ENCODE results near the gene RNF146.

The RNF146 gene

DNA sequence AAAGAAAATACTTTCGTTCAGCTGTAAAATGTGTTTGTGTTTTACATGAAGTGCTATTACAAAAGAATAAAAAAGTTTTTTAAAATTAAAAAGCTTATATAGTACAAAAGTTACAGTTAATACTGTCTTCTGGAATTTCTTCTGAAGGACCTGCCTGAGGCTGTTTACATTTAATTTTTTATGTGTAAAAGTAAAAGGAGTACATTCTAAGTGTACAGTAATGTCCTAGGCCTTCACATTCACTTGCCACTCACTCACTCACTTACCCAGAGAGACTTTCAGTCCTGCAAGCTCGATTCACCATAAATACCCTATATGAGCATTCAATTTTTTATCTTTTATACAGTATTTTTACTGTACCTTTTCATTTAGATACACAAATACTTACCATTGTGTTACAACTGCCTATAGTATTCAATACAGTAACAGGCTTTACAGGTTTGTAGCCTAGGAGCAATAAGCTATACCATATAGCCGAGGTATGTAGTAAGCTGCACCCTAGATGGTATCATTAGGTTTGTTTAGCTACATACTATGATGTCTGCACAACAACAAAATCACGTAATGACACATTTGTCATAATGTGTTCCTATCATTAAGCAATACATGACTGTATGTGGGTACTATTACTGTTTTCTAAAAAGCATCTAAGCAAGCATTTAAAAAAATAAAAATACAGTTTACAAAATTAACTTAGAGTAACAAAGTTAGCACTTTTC, 33.0 kb downstream of the RNF146 start:
- TF ChIP-seq, protein P1, sequence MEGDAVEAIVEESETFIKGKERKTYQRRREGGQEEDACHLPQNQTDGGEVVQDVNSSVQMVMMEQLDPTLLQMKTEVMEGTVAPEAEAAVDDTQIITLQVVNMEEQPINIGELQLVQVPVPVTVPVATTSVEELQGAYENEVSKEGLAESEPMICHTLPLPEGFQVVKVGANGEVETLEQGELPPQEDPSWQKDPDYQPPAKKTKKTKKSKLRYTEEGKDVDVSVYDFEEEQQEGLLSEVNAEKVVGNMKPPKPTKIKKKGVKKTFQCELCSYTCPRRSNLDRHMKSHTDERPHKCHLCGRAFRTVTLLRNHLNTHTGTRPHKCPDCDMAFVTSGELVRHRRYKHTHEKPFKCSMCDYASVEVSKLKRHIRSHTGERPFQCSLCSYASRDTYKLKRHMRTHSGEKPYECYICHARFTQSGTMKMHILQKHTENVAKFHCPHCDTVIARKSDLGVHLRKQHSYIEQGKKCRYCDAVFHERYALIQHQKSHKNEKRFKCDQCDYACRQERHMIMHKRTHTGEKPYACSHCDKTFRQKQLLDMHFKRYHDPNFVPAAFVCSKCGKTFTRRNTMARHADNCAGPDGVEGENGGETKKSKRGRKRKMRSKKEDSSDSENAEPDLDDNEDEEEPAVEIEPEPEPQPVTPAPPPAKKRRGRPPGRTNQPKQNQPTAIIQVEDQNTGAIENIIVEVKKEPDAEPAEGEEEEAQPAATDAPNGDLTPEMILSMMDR (IDR thresholded peaks at IDR 0.05) = no peak
- H3K27ac ChIP-seq = no peak overlapping the region
- H3K4me3 ChIP-seq = no peak overlapping the region
- DNase-seq (ENCODE audit: low spot score) = no peak

DNA sequence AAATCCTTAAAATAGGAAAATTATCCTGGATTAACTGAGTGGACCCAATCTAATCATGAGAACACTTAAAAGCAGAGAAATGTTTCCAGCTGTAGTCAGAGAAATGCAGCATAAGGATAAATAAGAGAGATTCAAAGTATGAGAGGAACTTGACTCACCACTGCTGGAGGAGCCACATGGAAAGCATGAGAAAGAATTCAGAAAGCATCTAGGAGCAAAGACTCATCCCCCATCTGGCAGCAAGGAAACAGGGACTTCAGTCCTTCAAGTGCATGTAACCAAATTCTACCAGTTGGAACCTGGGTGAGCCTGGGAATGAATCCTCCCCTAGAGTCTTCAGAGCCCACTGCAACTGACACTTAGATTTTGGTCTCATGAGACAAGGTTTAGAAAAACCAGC, 33.7 kb downstream of the RNF146 start:
- Histone ChIP-seq H3K27ac (no peak overlapping the region), H3K4me3 (no peak overlapping the region)
- DNase-seq (ENCODE audit: low spot score) = no peak
- TF ChIP-seq, protein P1 (IDR thresholded peaks at IDR 0.05) = no peak

DNA sequence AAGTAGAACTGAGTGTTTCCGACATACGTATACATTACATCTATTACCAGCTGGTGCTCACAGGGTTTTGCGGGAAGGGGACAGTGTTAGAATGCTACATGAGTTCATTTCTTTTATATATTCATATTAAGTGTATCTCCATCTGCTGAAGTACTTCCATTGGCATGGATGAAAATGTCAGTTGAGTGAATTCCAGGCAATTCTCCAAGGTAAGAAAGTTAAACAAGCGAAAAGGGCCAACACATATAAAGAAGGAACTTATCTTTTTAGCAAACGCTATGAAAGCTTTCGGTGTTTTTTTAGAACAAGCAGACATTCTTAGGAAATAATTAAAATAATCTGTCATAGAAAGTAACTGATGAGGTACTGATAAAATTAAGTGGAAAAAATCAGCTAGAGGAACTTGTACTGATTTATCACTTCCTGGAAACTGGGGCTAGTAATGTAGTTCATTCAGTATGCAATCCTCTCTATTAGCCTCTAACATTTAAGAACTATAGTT, 34.6 kb downstream of the RNF146 start:
- no peak for DNase-seq (ENCODE audit: low spot score)
- Histone ChIP-seq H3K4me3 (no peak overlapping the region), H3K27ac (no peak overlapping the region)
- TF ChIP-seq, protein P1 (IDR thresholded peaks at IDR 0.05) = no peak

DNA sequence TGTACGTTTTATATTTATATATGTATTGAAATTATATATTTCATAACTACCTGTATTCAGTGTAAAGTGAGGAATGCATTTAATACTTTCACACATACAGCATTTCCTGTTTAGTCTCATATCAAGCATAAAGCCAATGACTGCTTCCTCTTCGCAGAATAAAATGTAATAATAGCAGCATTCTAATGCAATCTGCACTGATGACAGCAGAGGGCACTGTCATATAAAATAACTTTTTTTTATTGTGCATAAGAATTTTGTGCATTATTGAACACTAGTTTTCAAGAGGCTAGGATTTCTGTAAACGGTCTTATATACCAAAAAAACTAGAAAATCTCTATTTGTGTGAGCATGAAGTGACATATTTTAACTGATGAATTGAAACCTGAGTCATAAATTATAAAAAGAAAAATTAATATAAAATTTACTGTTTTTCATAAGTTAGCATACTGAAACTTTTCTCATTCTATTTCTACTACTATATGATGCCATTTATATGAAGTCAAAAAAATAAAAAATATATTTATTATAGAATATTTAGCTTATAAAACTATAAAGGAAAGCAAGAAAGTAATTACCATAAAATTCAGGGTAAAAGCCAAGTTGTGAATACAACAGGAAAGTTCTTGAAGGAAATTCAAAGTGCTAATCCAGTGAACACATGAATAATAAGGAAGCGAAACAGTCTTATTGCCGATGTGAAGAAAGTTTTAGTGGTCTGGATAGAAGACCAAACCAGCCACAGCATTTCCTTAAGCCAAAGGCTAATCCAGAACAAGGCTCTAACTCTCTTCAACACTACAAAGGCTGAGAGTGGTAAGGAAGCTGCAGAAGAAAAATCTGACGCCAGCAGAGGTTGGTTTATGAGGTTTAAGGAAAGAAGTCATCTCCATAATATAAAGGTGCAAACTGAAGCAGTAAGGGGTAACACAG, 36.3 kb downstream of the RNF146 start:
- TF ChIP-seq, protein P1 (IDR thresholded peaks at IDR 0.05) = peak; percentile 30
- no peak for DNase-seq (ENCODE audit: low spot score)
- no peak overlapping the region for H3K27ac ChIP-seq
- no peak overlapping the region for H3K4me3 ChIP-seq

DNA sequence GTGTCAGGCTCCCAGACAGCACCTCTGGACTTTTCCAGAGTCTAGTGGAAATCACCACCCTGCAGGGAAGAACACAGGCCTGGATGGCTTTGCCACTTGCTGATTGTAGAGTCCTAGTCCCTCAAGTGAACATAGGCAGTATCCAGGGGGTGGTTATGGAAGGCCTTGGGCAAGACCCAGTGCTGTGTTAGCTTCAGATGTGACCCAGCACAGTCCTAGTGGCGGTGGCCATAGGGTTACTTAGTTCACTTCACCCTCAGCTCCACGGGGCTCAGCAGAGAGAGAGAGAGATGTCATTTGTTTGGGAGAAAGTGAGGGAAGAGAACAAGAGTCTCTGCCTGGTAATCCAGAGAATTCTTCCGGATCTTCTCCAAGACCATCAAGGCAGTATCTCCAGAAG, 37.3 kb downstream of the RNF146 start:
- no peak for DNase-seq (ENCODE audit: low spot score)
- TF ChIP-seq, protein P1 (IDR thresholded peaks at IDR 0.05) = no peak
- no peak overlapping the region for H3K4me3 ChIP-seq
- H3K27ac ChIP-seq = no peak overlapping the region

DNA sequence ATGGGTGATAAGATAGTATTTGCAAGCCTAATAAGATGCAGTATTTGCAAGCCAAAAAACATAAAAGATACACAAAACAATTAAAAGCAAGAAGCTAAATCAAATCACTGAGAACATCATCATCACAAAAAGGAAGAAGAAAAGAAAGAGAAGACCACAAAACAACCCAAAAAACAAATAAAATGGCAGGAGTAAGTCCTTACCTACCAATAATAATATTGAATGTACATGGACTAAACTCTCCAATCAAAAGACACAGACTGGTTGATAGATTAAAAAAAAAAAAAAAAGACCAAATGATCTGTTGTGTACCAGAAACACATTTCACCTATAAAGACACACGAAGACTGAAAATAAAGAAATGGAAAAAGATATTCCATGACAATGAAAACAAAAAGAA, 39.1 kb downstream of the RNF146 start:
- H3K4me3 ChIP-seq = no peak overlapping the region
- TF ChIP-seq, protein P1 (IDR thresholded peaks at IDR 0.05) = no peak
- no peak overlapping the region for H3K27ac ChIP-seq
- DNase-seq (ENCODE audit: low spot score) = no peak
